GM04503 (cell line): Measurements from ENCODE around the gene LBP.
"Not testable (repeated sequence)": the region's sequence is repeated elsewhere in the genome, so short reads cannot be mapped to it uniquely, and the experiment has no call there.

Experiments
- DNase-seq: peaks from one replicate; pipeline ENCODE4 v3.0.0-alpha.2; 2012; ENCODE audit warnings: low read depth

LBP gene

GRCh38 chr20:38395751-38396395 is 49.6 kb downstream of the LBP start:
- not testable (repeated sequence) for DNase-seq

GRCh38 chr20:38402089-38402488 is 55.8 kb downstream of the LBP start:
- no peak for DNase-seq

- DNase-seq = no peak
Observed at GRCh38 chr20:38402816-38403215, 56.5 kb downstream of the LBP start.

- no peak for DNase-seq
Observed at GRCh38 chr20:38404016-38404415, 57.7 kb downstream of the LBP start.

GRCh38 chr20:38405132-38405531 is 58.9 kb downstream of the LBP start:
- no peak for DNase-seq

GRCh38 chr20:38406476-38406875 is 60.2 kb downstream of the LBP start:
- DNase-seq = no peak

GRCh38 chr20:38407321-38407720 is 61.0 kb downstream of the LBP start:
- no peak for DNase-seq

- DNase-seq = not testable (repeated sequence)
Observed at GRCh38 chr20:38407822-38408221, 61.5 kb downstream of the LBP start.

GRCh38 chr20:38412877-38413577 is 66.7 kb downstream of the LBP start:
- DNase-seq = no peak

- DNase-seq = no peak
Observed at GRCh38 chr20:38414769-38415450, 68.6 kb downstream of the LBP start.

GRCh38 chr20:38418509-38419204 is 72.4 kb downstream of the LBP start:
- DNase-seq = no peak

GRCh38 chr20:38420388-38421085 is 74.3 kb downstream of the LBP start:
- DNase-seq = no peak

- DNase-seq = no peak
Observed at GRCh38 chr20:38421915-38422314, 75.6 kb downstream of the LBP start.

- DNase-seq = no peak
Observed at GRCh38 chr20:38423541-38423940, 77.3 kb downstream of the LBP start.

GRCh38 chr20:38424401-38424800 is 78.1 kb downstream of the LBP start:
- no peak for DNase-seq

- peak; percentile 85 for DNase-seq
Observed at GRCh38 chr20:38426006-38426897, 80.0 kb downstream of the LBP start.
